T-helper 1 cell (primary cell): Measurements from ENCODE around the gene EPHB1.

ENCODE experiments used
- DNase-seq, 5 donors: peaks; one replicate each; pipeline ENCODE4 v3.0.0-alpha.2; 2012 to 2020
- total RNA-seq, 4 donors: gene quantifications; one replicate each; lab custom pipeline; 2026; lab: John Stamatoyannopoulos, UW

EPHB1 gene
- 0 reads per million in 4 donors for total RNA-seq

DNA sequence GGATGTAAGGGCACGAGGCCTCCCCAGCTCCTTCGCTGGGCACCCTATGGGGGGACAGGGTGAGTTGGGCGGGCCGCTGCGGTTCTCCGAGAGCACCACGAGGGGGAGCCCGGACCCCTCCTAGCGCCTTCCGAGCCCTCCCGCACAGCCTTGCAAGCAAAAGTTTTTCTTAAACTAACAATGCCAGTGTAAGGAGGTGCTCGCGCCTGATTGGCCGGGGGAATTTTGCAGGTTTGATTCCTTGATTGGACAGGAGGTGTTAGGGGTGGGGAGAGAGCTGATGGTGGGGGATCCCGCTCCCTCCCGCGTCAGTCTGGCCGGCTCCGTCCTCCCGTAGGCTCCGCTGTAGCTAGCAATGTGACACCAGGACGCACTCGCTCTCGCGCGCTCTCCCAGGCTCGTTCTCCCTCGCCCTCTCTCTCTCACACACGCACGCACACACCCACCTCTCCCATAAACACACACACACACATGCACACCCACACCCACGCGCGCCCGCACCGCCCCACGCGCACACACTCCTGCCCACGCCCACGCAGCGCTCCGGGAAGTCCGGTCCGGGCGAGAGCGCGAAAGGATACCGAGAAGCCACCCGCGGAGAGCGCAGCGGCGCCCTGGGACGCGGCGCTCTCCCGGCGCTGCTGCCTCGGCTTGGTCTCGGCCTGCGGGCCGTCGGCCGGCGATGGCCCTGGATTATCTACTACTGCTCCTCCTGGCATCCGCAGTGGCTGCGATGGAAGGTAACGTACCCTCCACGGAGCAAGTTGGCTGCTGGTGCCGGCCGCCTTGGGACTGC is at the start of gene EPHB1:
Gene EPHB1, plus strand, starts transcription at position 311 of the 796 bp plus-strand sequence.
- peak in 2 of 5 donors; percentile 17 to 82 for DNase-seq

DNA sequence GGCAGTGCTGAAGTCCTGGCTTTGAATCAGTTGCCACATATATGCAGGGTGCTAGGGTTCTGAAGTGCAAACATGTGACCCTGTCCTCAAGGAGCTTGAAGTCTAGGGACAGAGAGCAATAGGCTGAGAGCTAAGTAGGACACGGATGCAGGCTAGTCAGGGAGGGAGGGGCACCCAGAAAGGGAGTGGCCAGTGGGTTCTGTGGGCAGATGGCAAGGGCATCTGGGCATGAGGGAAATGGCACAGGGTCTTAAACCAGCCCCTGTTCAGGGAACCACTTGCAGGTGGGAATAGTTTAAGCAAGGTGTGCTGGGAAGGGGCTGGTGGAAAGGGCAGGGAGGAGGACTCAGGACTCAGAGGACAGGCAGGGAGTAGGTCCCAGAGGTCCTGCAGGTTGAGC is 46.4 kb upstream of the EPHB1 start:
- no peak for DNase-seq

DNA sequence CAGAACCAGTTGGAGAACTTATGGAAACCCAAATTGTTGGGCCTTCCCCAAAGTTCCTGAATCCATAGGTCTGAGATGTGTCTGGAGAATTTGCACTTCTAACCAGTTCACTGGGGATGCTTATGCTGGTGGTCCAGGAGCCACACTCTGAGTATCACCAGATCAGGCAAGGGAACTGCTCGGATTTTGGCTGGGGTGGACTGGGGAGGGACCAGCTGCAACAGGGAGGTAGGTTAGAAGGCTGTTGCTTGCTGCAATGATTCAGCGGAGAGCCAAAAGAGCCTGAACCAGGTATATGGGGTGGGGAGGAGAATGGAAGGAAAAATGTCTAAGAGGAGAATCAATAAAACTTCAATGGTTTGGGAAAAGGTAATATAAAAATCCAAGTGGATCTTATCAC is 45.9 kb upstream of the EPHB1 start:
- no peak for DNase-seq

DNA sequence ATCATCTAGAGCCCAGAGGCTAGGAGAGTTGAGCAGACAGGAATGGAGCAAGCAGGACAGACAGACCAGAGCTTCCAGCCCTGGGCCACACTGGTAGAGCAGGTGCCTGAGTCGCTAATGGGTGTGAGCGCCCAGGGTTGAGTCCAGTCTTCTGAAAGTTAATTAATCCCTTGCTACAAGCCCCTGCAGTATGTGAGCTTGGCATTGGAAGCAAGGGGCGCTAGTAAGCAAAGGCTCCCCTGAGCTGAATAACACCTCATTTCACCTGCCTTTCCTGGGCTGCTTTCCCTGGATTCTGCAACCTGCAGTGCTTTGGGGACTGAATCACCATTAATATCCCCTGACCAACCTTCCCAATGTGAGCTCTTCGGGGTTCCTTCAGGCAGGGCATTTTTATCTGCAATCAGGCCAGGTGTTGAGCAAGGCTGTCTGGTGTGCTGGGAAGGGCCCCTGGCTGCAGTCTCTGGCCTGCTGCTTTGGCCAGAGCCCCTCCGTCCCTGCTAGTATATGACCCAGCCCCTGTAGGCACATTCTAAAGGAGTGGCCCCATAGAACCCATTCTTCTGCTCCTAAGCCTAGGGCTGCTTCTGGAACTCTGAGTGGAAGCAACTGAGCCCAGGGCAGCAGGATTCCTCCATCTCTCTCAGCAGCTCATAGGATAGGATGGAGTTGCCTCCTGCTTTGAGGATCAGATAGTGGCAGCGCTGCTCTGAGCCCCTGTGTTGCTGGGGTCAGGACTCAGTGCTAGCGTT is 45.1 kb upstream of the EPHB1 start:
- DNase-seq: no peak

DNA sequence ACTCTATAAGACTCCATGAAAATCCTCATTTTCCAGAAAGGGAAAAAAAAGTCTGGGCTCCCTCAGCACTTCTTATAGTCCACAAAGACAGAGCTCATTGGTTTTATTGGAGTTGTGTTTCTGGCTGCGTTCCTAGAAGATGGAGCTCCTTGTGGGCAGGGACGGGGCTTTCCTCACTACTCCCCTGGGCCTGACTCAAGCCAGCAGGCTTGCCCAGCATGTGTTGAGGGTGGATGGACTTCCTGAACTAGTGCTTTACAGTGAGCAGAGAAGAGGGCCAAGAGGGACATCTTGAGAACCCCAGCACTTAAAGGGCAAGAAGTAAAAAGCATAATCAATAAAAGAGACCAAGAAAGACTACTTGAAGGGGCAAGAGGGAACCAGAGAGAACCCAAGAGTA is 43.2 kb upstream of the EPHB1 start:
- DNase-seq: no peak

DNA sequence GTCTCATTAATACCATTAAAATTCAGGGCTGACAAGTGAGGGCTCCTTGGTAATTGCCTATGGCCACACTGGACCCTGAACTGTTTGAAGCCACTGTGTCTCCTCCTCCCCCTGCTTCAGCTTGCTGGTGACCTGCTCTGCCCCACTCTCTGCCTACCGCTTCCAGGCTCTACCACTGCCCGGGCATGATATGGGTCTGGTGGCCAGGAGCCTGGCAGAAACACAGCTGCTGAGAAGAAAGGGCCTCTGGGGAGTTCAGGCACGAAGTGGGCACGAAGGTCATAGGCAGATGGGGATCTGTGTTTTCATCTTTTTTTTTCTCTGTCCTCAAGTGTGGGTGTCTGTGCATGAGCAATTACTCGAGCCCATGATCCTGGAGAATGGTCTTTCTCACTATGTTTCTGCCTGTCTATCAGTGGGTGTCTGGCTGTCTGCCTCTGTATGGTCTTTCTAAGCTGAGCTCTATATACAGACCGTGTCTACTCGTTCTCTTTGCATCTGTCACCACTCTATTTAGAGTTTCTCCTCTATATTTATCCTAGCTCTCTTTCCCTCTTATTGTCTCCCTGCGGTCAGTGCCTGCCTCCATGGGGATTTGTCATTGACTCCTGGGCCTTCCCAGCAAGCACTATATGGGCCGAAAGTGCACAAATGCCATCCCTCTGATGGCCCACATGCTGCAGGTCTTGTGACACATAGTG is 42.1 kb upstream of the EPHB1 start:
- DNase-seq: no peak

DNA sequence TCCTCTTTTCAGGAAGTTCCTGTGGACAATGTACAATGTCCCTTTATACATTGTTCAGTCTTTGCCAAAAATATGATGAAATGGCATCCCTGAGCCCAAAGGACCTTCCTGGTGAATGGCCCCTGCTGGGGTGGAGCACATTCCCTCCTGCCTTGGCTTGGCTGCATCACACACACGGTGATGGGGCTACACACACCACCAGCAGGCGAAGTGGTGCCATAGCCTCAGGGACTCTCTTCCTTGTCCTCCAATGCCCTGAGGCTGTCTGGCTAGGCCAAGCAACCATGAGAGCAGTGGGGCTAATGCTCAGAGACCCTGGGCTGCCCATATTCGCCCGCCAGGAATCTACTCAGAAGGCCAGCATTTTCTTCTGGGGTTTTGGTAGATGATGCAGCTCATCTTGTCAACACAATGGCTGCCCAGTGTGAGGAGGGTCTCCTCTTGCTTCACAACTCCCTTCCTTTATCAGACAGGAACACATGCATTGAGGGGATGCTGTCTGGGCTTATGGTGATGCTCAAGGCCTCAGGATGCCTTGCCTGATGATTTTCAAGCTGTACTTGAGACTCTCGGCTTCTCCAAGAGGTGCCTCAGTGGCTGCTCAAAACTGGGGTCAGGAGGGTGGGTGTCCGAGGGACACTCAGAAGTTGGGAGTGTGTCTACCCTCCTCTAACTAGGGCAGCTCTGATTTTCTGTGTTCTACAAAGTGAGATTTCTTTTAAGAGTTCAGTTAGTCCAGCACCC is 40.9 kb upstream of the EPHB1 start:
- no peak for DNase-seq

DNA sequence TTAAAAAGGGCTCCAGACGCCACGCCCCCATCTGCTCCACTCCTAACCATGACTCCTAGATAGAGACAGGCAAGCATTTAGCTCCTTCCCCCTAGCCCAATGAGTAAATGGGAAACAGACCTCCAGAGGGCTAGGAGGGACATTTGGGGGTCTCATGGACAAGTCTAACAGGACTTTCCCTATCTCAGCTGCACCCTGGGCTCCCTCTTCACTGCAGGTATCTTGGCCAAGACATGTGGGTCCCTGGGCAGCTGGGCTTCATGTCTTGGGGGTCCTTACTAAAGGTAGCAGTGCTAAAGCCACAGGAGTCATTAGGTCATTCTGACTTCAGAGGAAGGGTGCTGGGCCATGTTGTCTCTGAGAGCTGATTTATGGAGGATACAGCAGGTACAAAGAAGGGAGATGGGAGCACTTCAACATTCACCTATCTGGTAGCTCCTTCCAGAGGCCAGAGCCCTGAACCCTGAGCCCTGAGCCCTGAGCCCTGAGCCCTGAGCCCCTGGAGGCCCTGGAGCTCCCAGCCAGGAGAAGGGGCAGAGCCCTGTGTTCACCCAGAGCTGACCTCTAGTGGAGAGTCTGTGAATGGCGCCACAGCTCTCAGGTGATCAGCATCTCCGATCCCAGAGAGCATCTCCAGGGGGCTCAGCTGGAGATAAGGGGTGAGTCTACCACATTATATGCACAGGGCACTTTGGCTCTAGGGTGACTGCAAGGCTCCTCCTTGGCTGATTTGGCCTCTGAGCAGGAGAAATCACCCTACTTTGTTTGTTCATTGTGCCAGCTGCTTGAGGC is 40.1 kb upstream of the EPHB1 start:
- DNase-seq: peak in 1 of 5 donors; percentile 2

DNA sequence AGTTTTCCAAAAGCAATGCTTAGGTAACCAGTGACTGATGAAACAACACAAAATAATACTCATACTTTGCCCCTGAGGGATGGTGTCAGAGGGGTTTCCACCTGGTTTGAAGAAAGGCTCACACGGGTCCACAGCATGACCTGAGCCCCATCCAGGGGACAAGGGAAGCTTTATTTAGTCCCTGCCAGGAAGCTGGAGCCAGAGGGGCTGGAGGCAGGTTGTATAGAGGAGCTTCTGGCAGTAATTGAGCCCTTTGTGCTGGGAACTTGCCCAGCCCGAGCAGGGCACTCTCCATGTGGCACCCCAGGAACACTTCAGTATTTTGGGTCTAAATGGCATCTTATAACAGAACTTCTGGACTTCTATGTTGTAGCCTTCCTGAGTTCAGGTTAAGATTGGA is 39.2 kb upstream of the EPHB1 start:
- no peak for DNase-seq

DNA sequence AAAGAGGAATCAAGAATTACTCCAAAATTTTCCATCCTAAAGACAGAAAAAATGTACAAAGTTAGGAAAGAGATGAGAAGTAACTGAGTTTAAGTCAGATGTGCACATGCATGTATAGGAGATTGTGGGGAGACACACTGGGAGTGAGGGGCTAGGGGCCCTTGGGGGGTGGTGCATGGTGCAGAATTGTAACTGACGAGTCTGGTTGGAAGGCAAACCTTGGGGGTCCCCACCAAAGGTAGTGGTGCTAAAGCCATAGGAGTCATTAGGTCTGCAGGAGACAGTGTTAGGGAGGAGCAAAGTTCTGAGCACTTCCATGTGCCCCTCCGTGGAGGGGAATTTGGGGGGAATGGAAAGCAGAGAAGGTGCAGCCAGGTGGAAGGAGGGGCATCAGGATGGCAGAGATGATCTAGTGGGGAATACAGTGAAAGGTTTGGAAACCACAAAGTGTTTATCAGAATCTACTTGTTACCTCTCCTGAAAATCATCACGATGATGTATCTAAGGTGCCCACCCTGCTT is 37.5 kb upstream of the EPHB1 start:
- DNase-seq: no peak

DNA sequence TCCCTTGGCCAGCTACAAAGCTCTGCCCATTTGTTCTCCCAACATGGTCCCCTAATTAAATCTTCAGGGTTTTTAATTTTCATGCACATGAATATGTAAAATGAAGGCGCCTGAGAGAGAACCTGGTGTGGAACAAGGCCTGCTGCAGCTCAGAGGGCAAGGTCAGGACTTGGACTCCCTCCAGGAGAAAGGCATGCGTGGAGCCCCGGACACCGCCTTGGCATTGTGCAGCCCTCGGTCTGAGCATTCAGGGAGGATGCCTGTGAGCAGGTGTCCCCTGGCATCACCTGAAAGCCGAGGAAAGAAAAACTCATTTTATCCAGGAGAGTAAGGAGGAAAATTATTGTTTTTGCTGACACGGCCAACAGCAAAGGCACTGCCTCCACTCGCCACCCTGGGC is 33.8 kb upstream of the EPHB1 start:
- DNase-seq: no peak

DNA sequence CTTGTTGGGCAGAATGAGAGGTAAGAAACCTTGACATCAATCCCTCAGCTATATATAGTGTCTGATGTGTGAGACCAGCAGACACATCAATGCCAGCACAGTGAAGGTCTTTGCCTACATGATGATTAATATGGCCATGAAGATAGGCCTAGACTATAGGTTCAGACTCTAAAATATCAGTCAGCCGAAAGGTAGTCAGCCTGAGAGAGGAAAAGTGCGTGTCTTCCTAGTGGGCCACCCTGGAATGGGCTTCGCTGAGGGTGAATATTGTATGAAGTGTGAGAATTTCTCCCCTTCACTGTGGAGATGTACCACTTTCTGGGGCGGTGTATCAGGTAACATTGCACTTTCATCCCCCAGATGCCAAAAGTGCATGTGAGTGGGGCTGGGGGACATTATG is 33.0 kb upstream of the EPHB1 start:
- DNase-seq: no peak

DNA sequence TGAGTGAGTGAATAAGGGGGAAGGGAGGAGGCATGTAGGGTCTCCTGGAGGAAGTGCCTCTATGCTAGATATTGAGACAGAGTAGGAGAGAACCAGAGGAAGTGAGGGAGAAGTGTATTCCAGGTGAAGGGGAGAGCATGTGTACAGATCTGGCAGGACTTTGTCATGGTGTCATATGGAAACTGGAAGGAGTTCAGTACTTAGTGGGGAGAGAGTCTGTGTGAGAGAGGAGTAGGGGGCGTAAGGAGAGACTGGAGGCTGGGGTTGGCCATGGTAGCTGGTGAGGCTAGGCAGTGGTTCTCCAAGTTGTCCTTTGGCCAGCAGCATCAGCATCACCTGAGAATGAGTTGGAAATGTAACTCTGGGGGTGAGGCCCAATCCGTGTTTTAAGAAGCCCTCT is 29.6 kb upstream of the EPHB1 start:
- DNase-seq: no peak

DNA sequence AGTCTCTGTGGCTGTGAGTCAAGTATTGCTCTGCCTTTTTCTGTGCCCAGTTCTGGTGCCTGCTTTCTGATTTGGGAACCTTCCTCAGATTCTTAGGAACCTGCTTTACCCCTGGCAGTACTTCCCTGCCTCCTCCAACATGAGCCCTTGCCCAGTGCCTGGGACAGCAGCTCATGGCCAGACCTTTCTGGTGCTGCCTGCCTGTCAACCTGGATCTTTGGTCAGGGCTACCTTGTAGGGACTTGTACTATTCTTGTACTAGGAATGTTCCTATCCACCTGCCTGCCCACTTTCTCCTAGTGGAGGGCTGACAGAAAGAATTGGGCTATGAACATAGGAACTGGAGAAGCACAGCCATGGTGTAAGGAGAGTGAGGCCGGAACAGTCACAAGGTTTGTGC is 28.8 kb upstream of the EPHB1 start:
- DNase-seq: no peak

DNA sequence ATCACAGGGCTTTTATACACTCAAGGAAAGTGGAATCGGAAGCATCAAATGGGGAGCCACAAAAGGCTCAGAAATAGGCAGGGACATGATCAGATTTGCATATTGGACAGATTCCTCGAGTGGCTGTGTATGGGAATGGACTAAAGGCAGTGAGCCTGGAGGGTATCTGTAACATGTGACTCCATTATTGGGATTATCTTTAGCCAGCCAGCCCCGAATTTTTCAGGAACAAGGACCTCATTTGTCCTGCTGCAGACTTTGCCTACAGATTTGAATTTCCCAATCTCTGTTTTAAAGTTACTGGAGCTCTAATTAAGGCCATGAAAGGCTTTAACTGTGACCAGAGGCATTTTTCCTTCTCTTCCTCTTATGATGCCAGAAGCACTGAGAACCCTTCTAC is 26.9 kb upstream of the EPHB1 start:
- DNase-seq: no peak

DNA sequence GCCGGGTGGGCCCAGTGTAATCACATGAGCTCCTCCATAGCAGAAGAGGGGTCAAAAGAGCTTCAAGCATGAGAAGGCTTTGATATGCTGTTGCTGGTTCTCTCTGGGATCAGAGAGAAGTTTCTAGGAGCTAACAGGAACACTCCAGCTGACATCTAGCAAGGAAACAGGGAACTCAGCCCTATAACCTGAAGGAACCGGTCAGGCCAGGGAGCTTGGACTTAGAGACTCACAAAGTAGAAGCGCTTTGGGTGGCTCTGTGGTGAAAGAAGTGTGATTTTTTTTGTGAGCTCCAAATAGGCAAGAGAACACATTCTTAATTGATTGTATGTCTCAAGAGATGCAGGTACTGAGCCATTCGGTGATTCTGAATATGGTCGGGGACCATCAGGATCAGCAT is 26.2 kb upstream of the EPHB1 start:
- no peak for DNase-seq

DNA sequence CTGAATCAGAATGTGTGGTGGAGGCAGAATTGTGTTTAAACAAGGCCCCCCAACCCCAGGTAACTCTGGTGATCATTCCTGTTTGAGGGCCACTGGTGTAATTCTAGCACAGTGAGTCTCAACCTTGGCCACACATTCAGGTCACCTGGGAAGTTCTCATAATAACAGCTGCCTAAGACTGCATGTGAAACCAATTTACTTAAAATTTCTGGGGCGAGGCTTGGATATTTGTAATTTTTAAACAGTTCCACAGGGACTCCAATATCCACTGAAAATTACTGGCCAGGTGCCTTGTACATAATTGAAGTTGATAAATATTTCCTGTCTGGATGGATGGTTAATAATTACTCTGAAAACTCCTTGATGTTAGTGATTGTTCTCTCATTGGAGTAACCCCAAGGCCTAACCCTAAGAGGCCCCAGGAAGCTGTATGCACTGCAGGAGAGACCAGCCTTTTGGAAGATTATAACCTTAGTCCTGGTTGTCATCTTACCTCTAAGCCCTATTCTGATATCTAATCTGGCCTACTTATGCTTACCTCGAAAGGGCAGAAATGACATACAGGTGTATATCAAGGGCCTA is 25.7 kb upstream of the EPHB1 start:
- DNase-seq: no peak

DNA sequence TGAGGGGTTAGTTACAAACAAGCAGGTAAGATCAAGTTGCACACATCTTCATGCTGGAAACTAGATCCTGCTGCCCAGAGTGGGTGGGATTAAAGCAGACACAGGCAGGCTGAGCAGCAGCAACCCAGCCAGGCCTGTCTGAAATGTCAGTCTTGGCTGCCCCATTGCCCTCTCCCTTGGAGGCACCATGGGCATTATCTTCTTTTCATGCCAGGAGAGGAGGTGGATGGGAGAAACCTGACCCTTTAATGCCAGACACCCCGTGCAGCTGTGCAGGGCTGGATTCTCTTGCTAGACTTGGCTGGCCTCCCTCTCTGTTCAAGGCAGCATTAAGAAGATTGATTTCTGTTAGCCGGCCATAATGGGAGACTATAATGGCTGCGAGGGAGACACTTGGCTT is 23.0 kb upstream of the EPHB1 start:
- DNase-seq: no peak

DNA sequence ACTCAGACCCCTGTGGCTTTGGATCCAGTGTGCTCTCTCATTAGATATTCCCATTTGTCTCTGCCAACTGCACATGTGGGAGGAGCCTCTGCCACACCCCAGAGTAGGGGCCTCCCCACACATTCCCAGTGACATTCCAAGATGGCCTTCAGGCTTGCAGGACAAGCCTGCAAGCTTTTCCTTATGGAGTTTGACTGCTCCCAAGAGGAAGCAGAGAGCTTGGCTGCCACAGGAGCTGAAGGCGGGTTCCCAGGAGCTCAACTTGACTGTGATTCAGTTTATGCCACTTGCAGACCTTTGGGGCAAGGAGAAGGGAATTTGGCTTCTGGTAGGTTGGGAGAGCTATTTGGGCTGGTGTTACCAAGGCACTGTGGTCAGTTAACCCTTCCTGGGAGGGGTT is 22.5 kb upstream of the EPHB1 start:
- DNase-seq: no peak

DNA sequence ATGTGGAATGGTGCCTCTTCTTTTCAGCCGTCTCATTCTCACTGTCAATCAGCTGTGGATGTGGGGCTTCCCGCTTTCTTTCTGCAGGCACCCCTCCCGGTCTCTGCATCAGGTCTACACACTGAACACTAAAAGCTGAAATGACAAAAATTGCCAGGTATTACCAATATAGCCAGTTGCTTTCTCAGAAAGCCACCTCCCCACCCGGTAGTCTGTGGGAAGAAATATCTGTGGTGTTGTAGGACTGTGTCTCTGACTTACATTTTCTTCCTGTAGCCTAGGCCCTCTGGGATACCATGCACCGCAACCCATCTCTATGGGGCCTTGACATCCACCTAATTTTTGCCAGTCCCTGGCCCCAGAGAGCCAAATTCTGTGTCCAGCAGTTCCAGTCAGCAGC is 19.2 kb upstream of the EPHB1 start:
- DNase-seq: peak in 1 of 5 donors; percentile 23

DNA sequence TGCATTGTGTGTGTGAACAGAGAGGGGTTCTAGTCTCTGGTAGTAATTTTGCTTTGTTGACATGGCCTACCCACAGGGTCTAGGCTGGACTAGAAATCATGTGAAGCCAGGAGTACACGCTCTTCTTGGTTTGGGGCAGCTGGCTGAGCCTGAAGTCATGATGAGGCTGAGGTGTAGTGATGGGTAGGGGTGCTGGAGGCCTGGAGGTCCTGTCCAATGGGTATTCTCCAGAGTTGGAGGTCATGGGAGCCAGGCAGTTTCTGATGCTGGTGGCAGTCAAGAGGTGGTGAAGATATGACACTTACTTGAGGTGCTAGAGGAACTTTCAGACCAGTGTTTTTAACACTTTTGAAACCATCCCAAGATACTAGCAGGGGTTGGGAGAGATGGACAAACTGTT is 18.5 kb upstream of the EPHB1 start:
- DNase-seq: no peak
